ACC112 (cell line): ENCODE data around the gene MMP24OS.
"Not testable (repeated sequence)": the region's sequence is repeated elsewhere in the genome, so short reads cannot be mapped to it uniquely, and the experiment has no call there.

Experiments
- H2AFZ ChIP-seq: fragments of 200-600 bp; sonication (generic); one replicate; pipeline ENCODE4 v1.6.0; 2017; ENCODE audit warnings: antibody characterized with exemption, low read length; ENCODE audit not compliant: unreplicated experiment
- H3K27ac ChIP-seq: fragments of 200-600 bp; sonication (generic); 2 replicates; pipeline ENCODE4 v1.5.1; 2014; ENCODE audit warnings: low read depth, mild to moderate bottlenecking, antibody characterized with exemption, low read length, moderate library complexity
- H3K27me3 ChIP-seq: fragments of 200-600 bp; sonication (generic); 2 replicates; pipeline ENCODE4 v1.6.1; 2014; ENCODE audit warnings: mild to moderate bottlenecking, antibody characterized with exemption, low read length, moderate library complexity, mixed read lengths; ENCODE audit not compliant: insufficient read depth
- H3K36me3 ChIP-seq: fragments of 200-600 bp; sonication (generic); 2 replicates; pipeline ENCODE4 v1.6.1; 2016; ENCODE audit warnings: mild to moderate bottlenecking, antibody characterized with exemption, low read length, moderate library complexity, mixed read lengths; ENCODE audit not compliant: insufficient read depth
- H3K4me1 ChIP-seq: fragments of 200-600 bp; sonication (generic); one replicate; pipeline ENCODE4 v1.6.1; 2016; ENCODE audit warnings: low read length, mixed read lengths; ENCODE audit not compliant: insufficient read depth, unreplicated experiment, control insufficient read depth
- H3K4me3 ChIP-seq: fragments of 200-600 bp; sonication (generic); 2 replicates; pipeline ENCODE4 v1.5.1; 2014; ENCODE audit warnings: mild to moderate bottlenecking, low read depth, low read length
- H3K79me2 ChIP-seq: fragments of 200-600 bp; sonication (generic); one replicate; pipeline ENCODE4 v1.6.0; 2016; ENCODE audit warnings: low read length; ENCODE audit not compliant: control insufficient read depth, unreplicated experiment, insufficient read depth

MMP24OS gene

GRCh38 chr20:35273449-35274171 lies 4.3 kb downstream of the MMP24OS start:
- peaks cover 2% of the 10 kb centered on the region; the same call in 1 of the 2 replicates for H3K36me3 ChIP-seq
- peaks cover 19% of the 10 kb centered on the region for H3K79me2 ChIP-seq
- H3K4me3 ChIP-seq: no peak overlapping the region
- no peaks in the 10 kb centered on the region for H3K27me3 ChIP-seq
- no peak overlapping the region for H3K27ac ChIP-seq
- H3K4me1 ChIP-seq: peaks cover 15% of the 10 kb centered on the region
- H2AFZ ChIP-seq: no peak overlapping the region

DNA sequence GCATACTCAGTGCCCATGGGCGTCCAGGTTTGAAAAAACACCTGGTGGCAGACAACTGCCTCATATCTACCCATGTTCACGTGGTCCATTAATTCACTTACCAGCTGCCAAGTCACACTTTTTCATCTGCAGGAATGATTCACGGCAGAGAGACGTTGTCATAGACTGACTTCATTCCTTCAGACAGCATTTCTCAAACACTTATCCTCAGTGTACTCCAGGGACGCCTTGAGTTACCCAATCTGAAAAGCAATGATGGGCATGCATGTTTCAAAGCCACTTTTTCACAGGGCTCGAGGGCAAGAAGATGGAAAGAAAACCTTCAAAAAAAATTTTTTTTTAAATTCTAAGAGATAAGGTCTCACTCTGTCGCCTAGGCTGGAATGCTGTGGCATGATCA lies 6.0 kb downstream of the MMP24OS start:
- Histone ChIP-seq H3K4me3 (no peak overlapping the region), H3K27ac (peak overlapping the region; percentile 9; the same call in 1 of the 2 replicates)

DNA sequence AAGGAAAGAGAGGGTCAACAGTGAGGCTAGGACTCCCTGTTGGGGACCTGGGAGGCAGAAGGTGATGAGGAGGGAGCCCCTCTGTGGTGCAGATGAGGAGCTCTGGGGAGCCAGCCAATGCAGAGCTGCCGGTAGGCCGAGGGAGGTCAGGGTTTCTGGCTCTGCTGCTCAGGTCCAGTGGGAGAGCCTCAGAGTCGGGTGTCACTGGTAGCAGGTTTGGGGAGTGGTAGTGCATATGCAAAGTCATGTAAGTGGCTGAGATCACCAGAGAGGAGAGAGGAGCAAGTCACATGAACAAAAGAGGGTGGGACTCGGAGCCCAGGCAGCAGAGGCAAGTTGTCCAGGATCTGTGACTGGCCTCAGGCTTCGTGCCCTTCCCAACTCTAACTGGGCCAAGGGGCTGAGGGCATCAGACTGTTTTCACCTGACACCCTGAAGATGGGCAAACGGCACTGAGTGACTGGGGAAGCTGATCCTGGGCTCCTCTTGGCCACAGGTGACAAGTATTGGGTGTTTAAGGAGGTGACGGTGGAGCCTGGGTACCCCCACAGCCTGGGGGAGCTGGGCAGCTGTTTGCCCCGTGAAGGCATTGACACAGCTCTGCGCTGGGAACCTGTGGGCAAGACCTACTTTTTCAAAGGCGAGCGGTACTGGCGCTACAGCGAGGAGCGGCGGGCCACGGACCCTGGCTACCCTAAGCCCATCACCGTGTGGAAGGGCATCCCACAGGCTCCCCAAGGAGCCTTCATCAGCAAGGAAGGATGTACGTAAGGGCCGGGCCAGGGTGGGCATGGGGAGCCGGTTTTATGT lies 6.6 kb downstream of the MMP24OS start:
- Histone ChIP-seq H3K27me3 (no peaks in the 10 kb centered on the region), H3K4me1 (peaks cover 10% of the 10 kb centered on the region), H3K36me3 (no peaks in the 10 kb centered on the region; the same call in 1 of the 2 replicates), H3K79me2 (peaks cover 7% of the 10 kb centered on the region), H3K4me3 (no peak overlapping the region), H3K27ac (0 out of 2 replicates have a peak overlapping the region, but pooled peaks have one; percentile 9), H2AFZ (no peak overlapping the region)

More for the DNA sequence above, 6.0 kb downstream of the MMP24OS start:
- no peaks in the 10 kb centered on the region; the same call in 1 of the 2 replicates for H3K36me3 ChIP-seq
- H3K79me2 ChIP-seq: peaks cover 13% of the 10 kb centered on the region
- no peak overlapping the region for H2AFZ ChIP-seq
- no peaks in the 10 kb centered on the region for H3K27me3 ChIP-seq
- peaks cover 15% of the 10 kb centered on the region for H3K4me1 ChIP-seq

DNA sequence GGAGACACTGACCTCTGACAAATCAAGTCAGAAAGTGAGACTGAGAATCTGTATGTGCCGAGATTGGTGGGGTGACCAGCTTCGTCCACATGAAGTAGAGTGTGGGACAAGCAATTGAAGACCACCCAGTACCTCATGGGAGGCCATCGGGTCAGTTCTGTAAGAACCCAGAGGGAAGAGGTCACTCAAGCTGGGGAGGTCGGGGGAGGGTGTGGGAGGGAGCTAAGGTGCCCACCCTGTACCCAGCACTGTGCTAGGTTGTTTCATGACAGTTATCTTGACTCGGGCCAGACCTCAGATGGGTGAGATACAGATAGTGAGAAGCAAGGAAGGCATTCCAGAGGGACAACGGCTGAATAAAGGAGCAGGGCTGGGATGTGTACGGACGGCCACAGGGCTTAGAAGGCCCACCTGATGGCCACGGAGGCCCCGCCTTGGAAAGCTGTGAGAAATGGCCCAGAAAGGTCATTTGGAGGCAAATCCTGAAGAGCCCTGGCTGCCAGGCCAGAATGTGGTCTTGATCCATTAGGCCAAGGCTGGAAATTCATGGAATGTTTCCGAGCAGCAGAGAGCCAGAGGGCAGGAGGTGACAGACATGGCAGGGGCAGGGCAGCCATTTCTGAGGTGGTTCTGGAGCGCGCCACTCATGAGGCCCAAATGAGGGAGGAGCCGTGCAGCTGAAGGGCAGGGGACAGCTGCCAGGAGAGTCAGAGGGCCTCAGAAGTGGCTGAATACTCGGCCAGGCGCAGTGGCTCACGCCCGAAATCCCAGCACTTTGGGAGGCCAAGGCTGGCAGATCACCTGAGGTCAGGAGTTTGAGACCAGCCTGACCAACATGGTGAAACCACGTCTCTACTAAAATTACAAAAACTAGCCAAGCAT lies 7.7 kb downstream of the MMP24OS start:
- H3K27ac ChIP-seq: no peak overlapping the region
- H3K79me2 ChIP-seq: no peaks in the 10 kb centered on the region
- H3K4me3 ChIP-seq: no peak overlapping the region
- H3K27me3 ChIP-seq: no peaks in the 10 kb centered on the region
- no peak overlapping the region for H2AFZ ChIP-seq
- peaks cover 9% of the 10 kb centered on the region for H3K4me1 ChIP-seq
- H3K36me3 ChIP-seq: no peaks in the 10 kb centered on the region; the same call in 1 of the 2 replicates

DNA sequence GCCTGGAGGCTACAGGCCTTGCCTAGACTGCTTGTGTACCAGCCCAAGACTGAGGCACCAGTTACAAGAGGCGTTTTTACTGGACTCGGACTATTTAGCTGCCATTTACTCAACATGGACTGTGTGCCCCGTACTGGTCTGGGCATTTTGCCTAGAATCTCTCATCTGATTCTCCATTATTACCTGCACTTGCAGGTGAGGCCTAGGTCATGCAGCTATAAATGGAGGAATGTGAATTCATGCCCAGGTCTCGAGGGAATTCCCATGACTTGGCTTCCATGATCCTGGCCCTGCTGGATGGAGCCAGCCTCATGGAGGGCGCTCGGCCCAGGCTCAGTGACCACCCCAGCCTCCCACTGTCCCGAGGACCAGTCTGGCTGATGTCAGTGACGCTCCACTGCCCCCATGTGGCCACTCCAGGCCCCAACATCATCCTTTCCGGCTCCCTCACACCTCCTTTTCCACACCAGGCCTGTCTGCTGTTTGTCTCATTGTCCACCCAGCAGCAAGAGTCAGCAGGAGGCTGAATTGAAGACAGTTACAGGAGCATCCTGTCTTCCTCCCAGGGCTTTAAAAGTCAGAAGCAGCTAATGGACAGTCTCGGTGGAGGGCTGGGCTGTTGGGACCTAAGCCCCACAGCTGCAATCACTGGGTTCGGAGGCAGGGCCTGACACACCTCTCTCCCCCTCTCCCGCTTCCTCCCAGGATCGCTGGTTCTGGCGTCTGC lies 8.7 kb downstream of the MMP24OS start:
- Histone ChIP-seq H2AFZ (no peak overlapping the region), H3K27ac (no peak overlapping the region), H3K4me1 (peaks cover 9% of the 10 kb centered on the region), H3K27me3 (no peaks in the 10 kb centered on the region), H3K79me2 (no peaks in the 10 kb centered on the region), H3K36me3 (no peaks in the 10 kb centered on the region; the same call in 1 of the 2 replicates), H3K4me3 (no peak overlapping the region)

DNA sequence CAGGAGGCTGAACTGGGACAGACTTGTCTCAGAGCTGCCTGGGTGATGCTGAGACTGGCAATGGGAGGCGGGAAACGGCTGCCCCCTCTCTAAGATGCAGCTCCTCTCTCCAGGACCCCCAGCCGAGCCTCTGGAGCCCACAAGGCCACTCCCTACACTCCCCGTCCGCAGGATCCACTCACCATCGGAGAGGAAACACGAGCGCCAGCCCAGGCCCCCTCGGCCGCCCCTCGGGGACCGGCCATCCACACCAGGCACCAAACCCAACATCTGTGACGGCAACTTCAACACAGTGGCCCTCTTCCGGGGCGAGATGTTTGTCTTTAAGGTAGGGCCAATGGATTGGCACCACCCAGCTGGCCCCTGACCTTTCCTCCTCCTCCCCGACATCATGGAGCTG lies 10.8 kb downstream of the MMP24OS start:
- no peak overlapping the region for H3K4me3 ChIP-seq
- no peak overlapping the region for H3K27ac ChIP-seq
- peaks cover 6% of the 10 kb centered on the region for H3K4me1 ChIP-seq
- no peak overlapping the region for H2AFZ ChIP-seq
- no peaks in the 10 kb centered on the region; the same call in 1 of the 2 replicates for H3K36me3 ChIP-seq
- no peaks in the 10 kb centered on the region for H3K27me3 ChIP-seq
- H3K79me2 ChIP-seq: no peaks in the 10 kb centered on the region

DNA sequence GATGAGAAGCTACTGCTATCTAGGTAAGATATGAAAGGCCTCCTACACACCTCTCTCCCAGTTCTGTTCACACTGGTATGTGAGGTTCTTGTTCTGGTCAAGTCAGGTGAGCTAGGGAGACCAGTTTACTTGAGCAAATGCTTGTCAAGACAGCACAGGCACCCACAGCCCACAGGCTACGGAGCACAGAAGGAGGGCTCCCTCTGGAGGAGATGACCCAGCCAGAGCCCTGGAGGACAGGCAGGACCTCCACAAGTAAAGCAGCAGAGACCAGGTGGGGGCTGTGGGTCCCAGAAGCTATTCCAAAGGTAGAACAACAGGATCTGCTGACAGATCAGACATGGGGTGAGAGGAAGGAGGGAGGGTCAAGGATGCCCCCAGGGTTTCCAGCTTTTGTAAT lies 13.2 kb downstream of the MMP24OS start:
- no peak overlapping the region for H3K4me3 ChIP-seq

DNA sequence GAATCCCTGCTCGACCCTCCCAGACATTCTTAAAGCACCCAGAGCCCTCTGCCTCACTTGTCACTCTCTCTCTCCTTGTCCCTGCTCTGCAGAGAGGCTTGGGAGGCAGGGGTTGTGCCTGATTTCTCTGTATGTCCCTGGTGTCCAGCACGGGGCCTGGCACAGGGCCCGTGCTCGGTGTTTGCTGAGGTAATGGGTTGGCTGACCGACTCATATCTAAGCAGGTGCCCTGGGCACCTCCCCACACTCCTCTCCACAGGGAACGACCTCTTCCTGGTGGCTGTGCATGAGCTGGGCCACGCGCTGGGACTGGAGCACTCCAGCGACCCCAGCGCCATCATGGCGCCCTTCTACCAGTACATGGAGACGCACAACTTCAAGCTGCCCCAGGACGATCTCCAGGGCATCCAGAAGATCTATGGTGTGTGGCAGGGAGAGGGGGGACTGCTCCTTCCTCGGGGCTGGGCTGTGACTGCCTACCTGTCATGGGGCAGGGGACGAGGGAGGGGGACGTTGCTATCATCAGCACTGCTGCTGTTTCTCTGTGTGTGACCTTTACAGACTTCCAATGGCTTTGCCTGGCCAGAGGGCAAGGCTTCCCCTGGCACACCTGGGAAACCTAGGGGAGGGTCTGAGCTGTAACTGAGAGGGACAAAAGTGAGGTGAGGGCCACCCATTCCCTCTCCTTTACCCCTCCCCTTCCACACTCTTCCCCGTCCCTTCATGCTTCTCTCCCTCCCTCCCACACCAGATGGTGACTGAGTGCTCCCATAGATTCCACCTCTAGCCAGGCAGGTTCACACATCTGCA lies 14.2 kb downstream of the MMP24OS start:
- no peak overlapping the region for H2AFZ ChIP-seq
- H3K4me1 ChIP-seq: no peaks in the 10 kb centered on the region
- H3K27ac ChIP-seq: no peak overlapping the region
- H3K36me3 ChIP-seq: no peaks in the 10 kb centered on the region; the same call in 1 of the 2 replicates
- H3K4me3 ChIP-seq: no peak overlapping the region
- no peaks in the 10 kb centered on the region for H3K27me3 ChIP-seq
- no peaks in the 10 kb centered on the region for H3K79me2 ChIP-seq

More for the DNA sequence above, 13.2 kb downstream of the MMP24OS start:
- Histone ChIP-seq H3K4me1 (no peaks in the 10 kb centered on the region), H3K27ac (no peak overlapping the region), H3K36me3 (no peaks in the 10 kb centered on the region; the same call in 1 of the 2 replicates), H2AFZ (no peak overlapping the region), H3K27me3 (no peaks in the 10 kb centered on the region), H3K79me2 (no peaks in the 10 kb centered on the region)

DNA sequence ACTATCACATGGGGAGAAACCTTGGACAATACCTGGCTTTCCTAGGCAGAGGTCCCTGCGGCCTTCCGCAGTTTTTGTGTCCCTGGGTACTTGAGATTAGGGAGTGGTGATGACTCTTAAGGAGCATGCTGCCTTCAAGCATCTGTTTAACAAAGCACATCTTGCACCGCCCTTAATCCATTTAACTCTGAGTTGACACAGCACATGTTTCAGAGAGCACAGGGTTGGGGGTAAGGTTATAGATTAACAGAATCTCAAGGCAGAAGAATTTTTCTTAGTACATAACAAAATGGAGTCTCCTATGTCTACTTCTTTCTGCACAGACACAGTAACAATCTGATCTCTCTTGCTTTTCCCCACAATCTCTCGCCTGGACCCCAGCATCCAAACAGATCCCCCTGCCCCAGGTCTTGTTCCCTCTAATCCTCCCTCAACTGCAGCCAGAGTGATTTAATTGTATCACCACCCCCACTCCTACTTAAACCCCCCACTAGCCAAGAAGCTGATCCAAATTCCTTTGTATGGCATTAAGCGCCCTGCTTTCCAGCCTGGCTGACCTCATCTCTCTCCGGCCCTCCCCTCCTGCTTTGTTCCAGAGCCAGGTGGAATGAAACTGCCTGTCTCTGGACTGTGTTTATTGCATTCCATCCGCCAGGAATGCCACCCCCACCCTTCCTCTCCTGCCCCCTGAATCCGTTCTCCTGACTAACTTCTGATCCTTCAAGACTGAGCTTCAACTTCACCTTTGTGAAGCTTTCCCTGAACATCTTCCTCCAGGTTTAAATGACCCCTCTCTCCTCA lies 15.0 kb downstream of the MMP24OS start:
- H3K4me3 ChIP-seq, H3K36me3 ChIP-seq, H3K79me2 ChIP-seq, H3K27ac ChIP-seq, H3K27me3 ChIP-seq, H2AFZ ChIP-seq, H3K4me1 ChIP-seq: not testable (repeated sequence)
